GM12878 (cell line): Measurements from ENCODE around the gene PLA2G4A. TPM values are rescaled to one million over a fixed set of nuclear protein-coding genes. Genes with fewer than 3 reads are reported as not detected.

ENCODE experiments used
- ATAC-seq: fragments of 200-7000 bp; cut with Tn5 transposase; 3 replicates; pipeline ENCODE4 v1.9.1; 2020; ENCODE audit warnings: mild to moderate bottlenecking, moderate library complexity
- BruUV-seq: library from RNA; stranded (reverse); fragments of 400-500 nt; replicated peaks from 2 replicates; lab custom pipeline; 2021; lab: Mats Ljungman, UMichigan
- CTCF ChIA-PET: fragments of 300-600 bp; sonication (Branson Sonifier 250); formaldehyde crosslinking; extraction: SDS; loops from one replicate; lab custom pipeline; 2021; ENCODE audit warnings: inconsistent platforms; lab: Yijun Ruan, JAX
- POLR2A ChIA-PET: fragments of 350-600 bp; formaldehyde crosslinking; extraction: SDS; loops from one replicate; lab custom pipeline; 2021; ENCODE audit warnings: inconsistent platforms; lab: Charles Lee
- RAD21 ChIA-PET: fragments of 300-600 bp; sonication (Branson Sonifier 250); formaldehyde crosslinking; loops from one replicate; lab custom pipeline; 2023; ENCODE audit warnings: antibody characterized with exemption; ENCODE audit not compliant: unreplicated experiment; lab: Charles Lee
- SMC1A ChIA-PET: fragments of 300-600 bp; sonication (Branson Sonifier 250); formaldehyde crosslinking; loops from one replicate; lab custom pipeline; 2023; ENCODE audit not compliant: unreplicated experiment, uncharacterized antibody; lab: Charles Lee
- DNase-seq: peaks from one replicate; pipeline ENCODE4 v3.0.0-alpha.2; 2011; ENCODE audit warnings: low read depth, low spot score
- FAIRE-seq: peaks from 3 replicates; lab custom pipeline; 2011; peaks lifted over from hg19 to GRCh38; lab: Jason Lieb, UNC
- H2AFZ ChIP-seq: 2 replicates; pipeline ENCODE4 v1.6.0; 2011; ENCODE audit warnings: low read depth, low read length, control low read depth; ENCODE audit not compliant: control insufficient read depth
- H3K27ac ChIP-seq: 2 replicates; pipeline ENCODE4 v1.5.1; 2011; ENCODE audit warnings: control low read depth; ENCODE audit not compliant: control insufficient read depth, insufficient read depth
- H3K27me3 ChIP-seq, 2 experiments: replicated peaks in 1 of 2; 2 replicates each; pipeline versions ENCODE4 v1.6.0 to v1.6.1; 2011; ENCODE audit warnings: low read length in 1 of 2; ENCODE audit not compliant: control insufficient read depth in 2 of 2, insufficient read depth in 2 of 2
- H3K36me3 ChIP-seq, 2 experiments: 2 replicates each; pipeline ENCODE4 v1.5.1; 2011; ENCODE audit warnings: low read length in 1 of 2; ENCODE audit not compliant: control insufficient read depth in 2 of 2, insufficient read depth in 2 of 2
- H3K4me1 ChIP-seq: 2 replicates; pipeline ENCODE4 v1.6.1; 2011; ENCODE audit warnings: mild to moderate bottlenecking, low read length, moderate library complexity, mixed read lengths; ENCODE audit not compliant: control insufficient read depth, insufficient read depth
- H3K4me2 ChIP-seq: 2 replicates; pipeline ENCODE4 v1.6.0; 2011; ENCODE audit warnings: control low read depth; ENCODE audit not compliant: control insufficient read depth, insufficient read depth
- H3K4me3 ChIP-seq: fragments of 200-600 bp; sonication (generic); 2 replicates; pipeline ENCODE4 v1.5.1; 2016
- H3K79me2 ChIP-seq: 2 replicates; pipeline ENCODE4 v1.6.0; 2011; ENCODE audit warnings: low read length; ENCODE audit not compliant: control insufficient read depth, insufficient read depth
- H3K9ac ChIP-seq: 2 replicates; pipeline ENCODE4 v1.8.0; 2011; ENCODE audit warnings: low read length, control low read depth, mixed read lengths; ENCODE audit not compliant: control insufficient read depth, insufficient read depth
- H3K9me3 ChIP-seq: replicated peaks from 3 replicates; pipeline ENCODE4 v1.5.1; 2011; ENCODE audit warnings: mild to moderate bottlenecking, low read length; ENCODE audit not compliant: control insufficient read depth, insufficient read depth
- H4K20me1 ChIP-seq: 2 replicates; pipeline ENCODE4 v1.6.0; 2011; ENCODE audit not compliant: control insufficient read depth, insufficient read depth
- BCL3 ChIP-seq: IDR thresholded peaks from 2 replicates; pipeline ENCODE4 v1.6.1; 2011; ENCODE audit warnings: borderline replicate concordance, low read depth, mild to moderate bottlenecking, moderate library complexity, low read length; ENCODE audit not compliant: insufficient read depth, poor library complexity, severe bottlenecking
- CHD4 ChIP-seq: fragments of 200-600 bp; sonication (generic); IDR thresholded peaks from 2 replicates; pipeline ENCODE4 v1.6.1; 2016; ENCODE audit warnings: mild to moderate bottlenecking
- E4F1 ChIP-seq: fragments of 450-650 bp; IDR thresholded peaks from 2 replicates; pipeline ENCODE4 v1.6.1; 2018; ENCODE audit warnings: borderline replicate concordance, mild to moderate bottlenecking; ENCODE audit not compliant: partially characterized antibody
- IKZF1 ChIP-seq: fragments of 450-650 bp; conservative IDR thresholded peaks from 2 replicates; pipeline ENCODE4 v1.6.1; 2017; ENCODE audit warnings: antibody characterized with exemption, mild to moderate bottlenecking
- PBX3 ChIP-seq: IDR thresholded peaks from 2 replicates; pipeline ENCODE4 v1.6.1; 2011; ENCODE audit warnings: mild to moderate bottlenecking, low read depth, low read length, moderate library complexity; ENCODE audit not compliant: insufficient replicate concordance
- PKNOX1 ChIP-seq: fragments of 450-650 bp; IDR thresholded peaks from 2 replicates; pipeline ENCODE4 v1.6.1; 2016; ENCODE audit warnings: mild to moderate bottlenecking
- POLR2AphosphoS5 ChIP-seq: IDR thresholded peaks from 2 replicates; pipeline ENCODE4 v1.6.1; 2011; ENCODE audit warnings: mild to moderate bottlenecking, low read length, inconsistent platforms
- POU2F2 ChIP-seq: IDR thresholded peaks from 3 replicates; pipeline ENCODE4 v1.6.1; 2011; ENCODE audit warnings: low read depth, mild to moderate bottlenecking, low read length, borderline replicate concordance
- RAD51 ChIP-seq: fragments of 450-650 bp; IDR thresholded peaks from 2 replicates; pipeline ENCODE4 v1.6.1; 2016; ENCODE audit warnings: moderate library complexity, mild to moderate bottlenecking, inconsistent platforms
- SKIL ChIP-seq: fragments of 450-650 bp; IDR thresholded peaks from 2 replicates; pipeline ENCODE4 v1.6.1; 2017; ENCODE audit warnings: mild to moderate bottlenecking, low read depth, inconsistent platforms; ENCODE audit not compliant: poor library complexity, severe bottlenecking
- SMAD5 ChIP-seq: IDR thresholded peaks from 2 replicates; pipeline ENCODE4 v1.6.1; 2016; ENCODE audit warnings: antibody characterized with exemption, low read depth
- TCF7 ChIP-seq: IDR thresholded peaks from 2 replicates; pipeline ENCODE4 v1.6.1; 2014; ENCODE audit warnings: antibody characterized with exemption, borderline replicate concordance
- ZBTB33 ChIP-seq: fragments of 450-650 bp; IDR thresholded peaks from 2 replicates; pipeline ENCODE4 v1.6.1; 2017; ENCODE audit warnings: mild to moderate bottlenecking
- WGBS: methylation state at CpG from one replicate; pipeline ENCODE4 v1.1.6; 2016; ENCODE audit warnings: low lambda C conversion rate; ENCODE audit not compliant: insufficient replicate concordance, insufficient coverage; ENCODE audit errors: missing lambda C conversion rate; 5-methylcytosine and 5-hydroxymethylcytosine counted together
- in situ Hi-C: fragments of 300-500 bp; cut with MboI; formaldehyde crosslinking; loops from 9 replicates; pipeline ENCODE4 v1.14.3; 2018; ENCODE audit warnings: mixed read lengths
- intact Hi-C: fragments of 100-400 bp; cut with micrococcal nuclease; formaldehyde crosslinking; loops from one replicate; pipeline ENCODE4 v1.14.2; 2022; ENCODE audit not compliant: unreplicated experiment
- polyA plus RNA-seq, 11 experiments: library from polyadenylated mRNA; depleted of rRNA in 4 of 11; unstranded in 6 of 11; stranded (reverse) in 5 of 11; fragments of >200 nt; fragmentation: Nextera tagmentation in 4 of 11; fragmentation: Illumina TruSeq in 1 of 11; extraction: Ambion mirVana in 4 of 11; extraction: Trizol in 1 of 11; gene quantifications; 1 replicate in 1 of 11; 2 replicates in 10 of 11; pipeline versions ENCODE4 v1.2.1 to v1.2.3, GENCODE V29; 2011 to 2016; ENCODE audit warnings: inconsistent platforms in 2 of 11, missing spikeins in 2 of 11, low read depth in 1 of 11
- total RNA-seq, 4 experiments: library from RNA; depleted of rRNA in 3 of 4; stranded (reverse); fragments of >200 nt in 3 of 4; fragmentation: Illumina TruSeq in 1 of 4; extraction: Trizol in 1 of 4; gene quantifications; 2 replicates each; pipeline versions ENCODE4 v1.2.1 to v1.2.3, GENCODE V29; 2013 to 2021

The PLA2G4A gene
- total and polyA plus RNA-seq, 10 of the 15 experiments (the other 5 are each of a cell fraction or from before 2014, with no cell fraction given) = 0.70 to 3.3 (median 1.5) TPM; not detected in 1

- intact Hi-C loops (no loop called here), in situ Hi-C loops (no loop called here)
- Histone ChIP-seq H3K79me2 (no peaks in the 10 kb centered on the region), H3K4me1 (no peaks in the 10 kb centered on the region), H3K36me3 (no peaks in the 10 kb centered on the region), H2AFZ (no peak overlapping the region), H3K9ac (no peak overlapping the region), H3K9me3 (no peaks in the 10 kb centered on the region), H3K27me3 (no peaks in the 10 kb centered on the region), H3K27ac (no peak overlapping the region), H3K4me3 (no peak overlapping the region), H3K4me2 (no peak overlapping the region), H4K20me1 (no peaks in the 10 kb centered on the region)
- no TSS peak for BruUV-seq
- WGBS = 72% methylated on average over 5 of the region's 5 CpGs
- ChIA-PET POLR2A (no interaction called here), CTCF (no interaction called here), SMC1A (no interaction called here), RAD21 (no interaction called here)
- ATAC-seq (no peak), DNase-seq (no peak), FAIRE-seq (no peak)
- no peak for TF ChIP-seq CHD4
- TF ChIP-seq PBX3 = no peak
- TF ChIP-seq SMAD5 = no peak
- TF ChIP-seq SKIL = no peak
- TF ChIP-seq PKNOX1 = no peak
- no peak for TF ChIP-seq RAD51
- no peak for TF ChIP-seq ZBTB33
- TF ChIP-seq POLR2AphosphoS5 = no peak
- no peak for TF ChIP-seq BCL3
- no peak for TF ChIP-seq TCF7
- no peak for TF ChIP-seq POU2F2
- TF ChIP-seq IKZF1 = no peak
- TF ChIP-seq E4F1 = no peak
Observed at GRCh38 chr1:187013582-187014200, 184.9 kb downstream of the PLA2G4A start.
